H1 (cell line): ENCODE results near the gene PCGF6. TPM values are rescaled to one million over a fixed set of nuclear protein-coding genes. Genes with fewer than 3 reads are reported as not detected.

Source experiments
- CHD1 ChIP-seq: IDR thresholded peaks from 2 replicates; pipeline ENCODE4 v1.6.1; 2012; ENCODE audit warnings: low read depth, low read length, improper control_type of control experiment
- GTF2F1 ChIP-seq: IDR thresholded peaks from 2 replicates; pipeline ENCODE4 v1.6.1; 2012; ENCODE audit warnings: low read depth, low read length, improper control_type of control experiment, borderline replicate concordance
- RBBP5 ChIP-seq: IDR thresholded peaks from 2 replicates; pipeline ENCODE4 v1.7.1; 2012; ENCODE audit warnings: low read depth, mild to moderate bottlenecking, inconsistent platforms, low read length, moderate library complexity, borderline replicate concordance
- TAF1 ChIP-seq: IDR thresholded peaks from 2 replicates; pipeline ENCODE4 v1.6.1; 2011; ENCODE audit warnings: mild to moderate bottlenecking, low read depth, low read length
- polyA plus RNA-seq, 7 experiments: library from polyadenylated mRNA; depleted of rRNA in 3 of 7; stranded (reverse) in 5 of 7; unstranded in 2 of 7; fragments of >200 nt in 5 of 7; fragments of 200-250 nt in 2 of 7; gene quantifications; 1 replicate in 5 of 7; 2 replicates in 1 of 7; 4 replicates in 1 of 7; pipeline versions ENCODE4 v1.2.1 to v1.2.3, GENCODE V29; 2011 to 2013; ENCODE audit warnings: missing spikeins in 2 of 7, mixed read lengths in 2 of 7
- total RNA-seq: library from RNA; stranded (reverse); fragmentation: NEBNext Ultra II Directional; extraction: Animal tissue kit (Norgen Biotek cat#: 25700); gene quantifications from 2 replicates; pipeline ENCODE4 v1.2.1, GENCODE V29; 2021

The PCGF6 gene
- total and polyA plus RNA-seq, 2 of the 8 experiments (the other 6 are each of a cell fraction or from before 2014, with no cell fraction given), result 6.9 to 18.6 TPM

GRCh38 chr10:103282961-103283360 lies 68.0 kb downstream of the PCGF6 start (continued):
- no peak for TF ChIP-seq TAF1
- TF ChIP-seq CHD1, result no peak
- no peak for TF ChIP-seq RBBP5
- TF ChIP-seq GTF2F1, result no peak
